ENCODE results near the gene FXYD6. TPM values are rescaled to one million over a fixed set of nuclear protein-coding genes. Genes with fewer than 3 reads are reported as not detected.

FXYD6 gene
- total RNA-seq, 1 experiment from 2014 or later = 32.8 TPM

DNA sequence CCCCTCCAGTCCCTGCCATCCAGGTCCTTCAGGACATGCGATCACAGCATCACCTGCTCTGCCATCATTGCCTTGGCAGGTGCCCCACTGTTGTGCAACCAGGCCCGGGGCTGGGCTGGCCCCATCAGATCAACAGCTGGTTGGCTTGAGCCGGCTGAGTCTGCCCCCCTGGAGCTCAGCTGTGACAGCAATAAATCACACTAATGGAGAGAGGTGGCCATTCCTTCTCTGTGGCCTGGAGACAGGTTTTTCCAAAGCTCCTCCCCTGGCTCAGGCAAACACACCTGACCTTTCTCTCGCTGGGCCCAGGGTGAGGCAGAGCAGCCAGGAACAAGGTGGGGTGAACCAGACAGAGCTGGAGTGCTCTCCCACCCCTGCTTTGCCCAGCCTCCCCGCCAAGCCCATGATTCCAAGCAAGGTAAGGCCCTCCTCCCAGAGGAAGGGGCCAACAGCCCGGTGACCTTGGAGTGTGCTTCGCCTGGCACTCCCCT lies 43.0 kb downstream of the FXYD6 start:
- Histone ChIP-seq H3K4me3 (ENCODE audit: insufficient read depth, low read depth, low read length) (no peak overlapping the region), H3K27me3 (ENCODE audit: control insufficient read depth, insufficient read depth, low read length) (no peaks in the 10 kb centered on the region), H3K36me3 (replicated peaks; ENCODE audit: control insufficient read depth, insufficient read depth, low read length) (no peaks in the 10 kb centered on the region)
- peak; percentile 40 for DNase-seq

DNA sequence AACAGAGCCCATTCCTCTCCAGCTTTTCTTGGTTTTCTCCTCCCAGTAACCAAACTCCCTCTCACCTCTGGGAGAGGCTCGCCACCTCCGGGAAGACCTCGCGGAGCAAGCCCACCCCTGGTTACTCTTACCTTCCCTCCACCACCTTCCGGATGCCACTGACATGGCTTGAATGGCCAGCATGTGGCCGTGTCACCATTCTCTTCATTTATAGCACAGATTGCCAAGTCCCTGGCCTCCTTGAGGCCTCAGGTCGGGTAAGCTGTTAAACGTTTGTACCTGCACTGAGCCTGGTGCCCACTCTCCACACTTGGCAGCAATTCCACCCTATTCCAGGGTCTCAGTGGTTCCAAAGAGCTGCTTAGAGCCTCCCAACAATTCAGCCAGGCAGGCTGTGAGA lies 43.9 kb downstream of the FXYD6 start:
- H3K36me3 ChIP-seq (replicated peaks; ENCODE audit: control insufficient read depth, insufficient read depth, low read length) = no peaks in the 10 kb centered on the region
- DNase-seq = peak; percentile 14
- H3K4me3 ChIP-seq (ENCODE audit: insufficient read depth, low read depth, low read length) = no peak overlapping the region

DNA sequence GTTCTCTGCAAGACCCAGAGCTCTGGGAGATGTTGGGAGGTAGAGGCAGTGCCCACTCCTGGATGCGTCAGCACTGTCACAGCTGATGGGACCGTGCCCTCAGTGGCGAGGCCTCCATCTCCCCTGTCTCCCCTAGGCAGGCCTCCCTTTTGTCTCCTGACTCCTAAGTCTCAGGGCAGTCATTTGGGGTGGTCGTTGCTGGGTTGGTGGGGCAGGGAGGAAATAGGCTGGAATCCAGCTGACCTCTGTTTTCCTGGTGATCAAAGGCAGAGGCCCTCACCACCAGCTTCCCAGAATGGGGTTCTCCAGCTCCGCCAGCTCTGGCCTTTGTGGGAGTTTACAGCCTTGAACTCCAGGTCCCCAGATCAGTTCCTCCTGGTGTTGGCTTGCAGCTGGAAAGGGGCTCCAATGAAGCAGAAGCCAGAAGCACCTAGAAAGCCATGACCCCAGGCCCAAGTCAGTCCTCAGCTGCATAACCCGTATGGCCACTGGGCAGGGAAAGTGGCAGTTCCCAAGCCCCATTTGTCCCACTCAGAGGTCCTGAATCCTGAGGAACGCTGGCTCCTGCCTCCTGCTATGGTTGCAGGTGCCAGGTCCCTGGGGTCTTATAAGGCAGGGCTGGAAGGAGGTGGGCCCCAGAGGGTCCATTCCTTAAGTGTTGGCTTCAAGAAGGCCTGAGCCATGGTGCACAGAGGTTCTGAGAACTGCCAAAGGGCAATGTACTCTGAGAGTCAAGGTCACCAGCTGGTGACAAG lies 44.6 kb downstream of the FXYD6 start:
- peak; percentile 8 for DNase-seq
- Histone ChIP-seq H3K27me3 (ENCODE audit: control insufficient read depth, insufficient read depth, low read length) (no peaks in the 10 kb centered on the region), H3K36me3 (replicated peaks; ENCODE audit: control insufficient read depth, insufficient read depth, low read length) (no peaks in the 10 kb centered on the region), H3K4me3 (ENCODE audit: insufficient read depth, low read depth, low read length) (no peak overlapping the region)

More for the DNA sequence above, 43.9 kb downstream of the FXYD6 start:
- H3K27me3 ChIP-seq (ENCODE audit: control insufficient read depth, insufficient read depth, low read length) = no peaks in the 10 kb centered on the region

DNA sequence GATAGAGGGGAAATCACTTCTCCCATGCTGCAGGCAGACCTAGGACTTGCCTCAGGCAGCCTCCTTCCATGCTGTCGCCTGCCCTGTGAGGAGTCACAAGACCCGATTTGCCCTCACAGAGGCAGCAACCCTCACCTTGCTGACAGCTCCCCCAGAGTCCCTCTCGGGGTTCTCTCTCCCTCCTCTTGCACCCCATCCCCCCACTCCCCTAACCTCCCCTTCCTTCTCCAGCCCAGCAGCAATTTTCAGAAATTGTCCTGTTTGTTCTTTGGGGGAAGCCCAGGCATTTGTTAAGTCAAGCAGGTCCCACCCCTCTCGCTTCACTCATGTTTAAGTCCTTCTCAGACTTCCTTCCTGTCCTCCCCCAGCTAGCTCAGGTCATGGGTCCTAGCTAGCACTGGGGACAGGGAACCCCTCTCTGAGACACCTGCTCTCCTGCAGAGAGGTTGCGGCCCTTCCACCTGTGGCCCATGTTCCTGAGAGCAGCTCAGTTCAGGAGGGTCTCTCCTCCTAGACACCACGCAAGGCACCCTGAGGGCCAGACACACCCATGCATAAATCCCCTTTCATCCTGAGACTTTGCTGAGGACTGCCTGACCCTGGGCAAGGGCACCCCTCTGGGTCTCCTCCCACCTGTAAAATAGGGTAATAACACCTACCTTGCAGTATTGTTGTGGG lies 45.6 kb downstream of the FXYD6 start:
- Histone ChIP-seq H3K27me3 (ENCODE audit: control insufficient read depth, insufficient read depth, low read length) (no peaks in the 10 kb centered on the region), H3K36me3 (replicated peaks; ENCODE audit: control insufficient read depth, insufficient read depth, low read length) (no peaks in the 10 kb centered on the region), H3K4me3 (ENCODE audit: insufficient read depth, low read depth, low read length) (no peak overlapping the region)
- peak; percentile 48 for DNase-seq

DNA sequence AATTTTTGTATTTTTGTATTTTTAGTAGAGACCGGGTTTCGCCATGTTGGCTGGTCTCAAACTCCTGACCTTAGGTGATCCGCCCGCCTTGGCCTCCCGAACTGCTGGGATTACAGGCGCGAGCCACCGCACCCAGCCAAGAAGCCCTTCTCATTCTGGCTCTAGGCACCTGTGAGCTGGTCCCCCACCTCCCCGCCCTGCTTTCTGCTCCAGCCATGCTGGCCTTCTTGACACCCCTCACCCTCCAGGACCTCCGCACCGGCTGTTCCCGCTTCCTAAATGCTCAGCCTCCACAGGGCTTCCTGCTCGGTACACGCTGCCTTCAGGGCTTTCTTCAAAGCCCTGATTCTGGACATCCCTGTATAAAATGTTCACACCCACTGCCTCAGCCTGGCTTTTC lies 46.4 kb downstream of the FXYD6 start:
- no peaks in the 10 kb centered on the region for H3K27me3 ChIP-seq (ENCODE audit: control insufficient read depth, insufficient read depth, low read length)
- no peaks in the 10 kb centered on the region for H3K36me3 ChIP-seq (replicated peaks; ENCODE audit: control insufficient read depth, insufficient read depth, low read length)
- H3K4me3 ChIP-seq (ENCODE audit: insufficient read depth, low read depth, low read length) = no peak overlapping the region
- no peak for DNase-seq

DNA sequence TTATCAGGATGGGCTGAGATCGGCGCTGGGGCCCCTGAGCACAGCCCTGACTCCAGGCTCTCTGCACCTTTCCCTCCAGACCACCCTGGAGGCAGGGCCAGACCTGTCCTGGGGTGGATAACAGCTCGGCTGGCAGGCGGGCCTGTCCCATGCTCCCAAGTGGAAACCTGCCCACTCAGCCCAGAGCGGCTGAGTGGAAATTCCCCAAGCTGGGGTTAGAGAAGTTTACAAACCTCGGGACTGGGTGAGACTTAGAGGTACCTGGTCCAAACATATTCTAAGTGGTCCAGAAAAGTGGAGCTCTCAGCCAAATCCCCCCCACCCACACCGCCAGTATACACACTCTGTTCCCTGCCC lies 47.1 kb downstream of the FXYD6 start:
- no peak overlapping the region for H3K4me3 ChIP-seq (ENCODE audit: insufficient read depth, low read depth, low read length)
- no peaks in the 10 kb centered on the region for H3K27me3 ChIP-seq (ENCODE audit: control insufficient read depth, insufficient read depth, low read length)
- peak; percentile 41 for DNase-seq
- H3K36me3 ChIP-seq (replicated peaks; ENCODE audit: control insufficient read depth, insufficient read depth, low read length) = no peaks in the 10 kb centered on the region

DNA sequence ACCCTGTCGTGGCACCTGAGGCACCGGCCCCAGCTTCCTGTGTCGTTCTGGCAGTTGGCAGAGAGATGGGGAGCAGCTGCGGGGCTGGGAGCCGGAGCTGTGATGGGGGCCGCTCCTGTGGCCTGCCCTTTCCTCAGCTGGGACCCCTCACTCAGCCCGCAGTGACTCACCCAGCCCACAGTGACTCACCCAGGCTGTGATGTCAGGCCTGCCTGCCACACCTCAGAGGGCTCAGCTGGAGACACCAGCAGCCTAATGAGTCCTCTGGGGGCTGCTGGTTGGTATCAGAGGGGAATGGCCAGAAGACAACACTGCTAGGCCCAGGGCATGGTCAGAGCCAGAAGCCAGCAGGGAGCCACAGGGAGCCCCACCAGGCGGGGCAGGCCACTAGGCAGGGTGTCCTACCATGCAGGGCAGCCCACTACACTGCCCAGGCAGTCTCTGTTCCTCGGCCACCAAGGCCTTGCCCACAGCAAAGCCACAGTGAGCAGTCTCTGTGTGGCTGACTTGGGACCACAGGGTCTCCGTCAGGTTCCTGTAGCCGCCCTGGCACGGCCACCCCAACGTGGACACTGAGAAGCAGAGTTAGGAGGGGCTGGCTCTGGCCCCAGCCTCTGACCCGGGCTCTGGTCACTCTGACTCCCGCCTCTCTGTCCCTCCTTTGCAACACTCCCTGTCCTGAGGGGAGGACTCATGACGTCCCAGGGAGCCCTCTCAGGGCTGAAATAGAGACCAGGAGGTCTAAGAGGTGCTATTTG lies 47.7 kb downstream of the FXYD6 start:
- no peaks in the 10 kb centered on the region for H3K36me3 ChIP-seq (replicated peaks; ENCODE audit: control insufficient read depth, insufficient read depth, low read length)
- peak; percentile 58 for DNase-seq
- no peak overlapping the region for H3K4me3 ChIP-seq (ENCODE audit: insufficient read depth, low read depth, low read length)
- no peaks in the 10 kb centered on the region for H3K27me3 ChIP-seq (ENCODE audit: control insufficient read depth, insufficient read depth, low read length)

DNA sequence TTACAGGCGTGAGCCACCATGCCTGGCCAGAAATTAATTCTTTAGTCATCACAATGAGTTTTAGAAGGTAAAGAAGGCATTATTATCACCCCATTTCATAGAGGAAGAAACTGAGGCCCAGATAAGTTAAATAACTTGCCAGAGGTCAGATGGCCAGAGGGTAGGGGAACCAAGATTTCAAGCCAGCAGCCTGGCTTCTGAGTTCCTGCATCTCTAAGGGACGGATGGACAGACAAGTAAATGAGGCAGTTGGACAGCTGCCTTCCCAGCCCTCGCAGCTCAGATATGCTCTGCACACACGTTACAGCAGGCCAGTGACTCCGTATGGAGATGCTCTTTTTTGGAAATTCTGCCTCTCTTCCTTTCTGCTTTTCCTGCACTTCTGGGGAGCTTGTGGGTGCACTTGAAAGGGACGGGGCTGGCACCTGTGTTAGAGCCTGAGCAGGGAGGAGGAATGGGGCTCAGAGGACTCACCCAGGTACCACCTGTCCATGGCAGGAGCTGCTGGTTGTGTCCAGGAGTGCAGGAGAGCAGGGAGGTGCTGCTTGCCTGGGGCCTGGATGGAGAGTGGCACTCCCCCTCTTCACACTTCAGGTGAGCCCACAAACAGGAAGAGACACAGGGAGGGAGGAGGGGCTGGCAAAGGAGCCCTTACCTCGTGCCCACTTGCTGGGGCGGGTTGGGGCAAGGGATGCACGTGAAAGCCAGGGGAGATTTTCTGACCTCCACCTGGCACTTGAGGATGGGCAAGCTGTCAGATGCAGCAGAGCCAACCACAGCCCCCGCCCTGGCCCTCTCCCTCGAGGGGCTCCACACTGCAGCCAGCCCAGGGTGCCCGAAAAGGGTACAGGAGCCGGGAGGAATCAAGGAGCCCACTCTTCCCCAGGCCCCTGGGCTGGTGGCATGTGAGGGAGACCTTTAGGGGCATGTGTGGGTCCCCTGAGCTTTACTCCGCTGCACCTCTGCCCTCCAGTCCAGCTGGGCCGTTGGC lies 48.6 kb downstream of the FXYD6 start:
- Histone ChIP-seq H3K27me3 (ENCODE audit: control insufficient read depth, insufficient read depth, low read length) (no peaks in the 10 kb centered on the region), H3K4me3 (ENCODE audit: insufficient read depth, low read depth, low read length) (no peak overlapping the region), H3K36me3 (replicated peaks; ENCODE audit: control insufficient read depth, insufficient read depth, low read length) (no peaks in the 10 kb centered on the region)
- peak; percentile 42 for DNase-seq

DNA sequence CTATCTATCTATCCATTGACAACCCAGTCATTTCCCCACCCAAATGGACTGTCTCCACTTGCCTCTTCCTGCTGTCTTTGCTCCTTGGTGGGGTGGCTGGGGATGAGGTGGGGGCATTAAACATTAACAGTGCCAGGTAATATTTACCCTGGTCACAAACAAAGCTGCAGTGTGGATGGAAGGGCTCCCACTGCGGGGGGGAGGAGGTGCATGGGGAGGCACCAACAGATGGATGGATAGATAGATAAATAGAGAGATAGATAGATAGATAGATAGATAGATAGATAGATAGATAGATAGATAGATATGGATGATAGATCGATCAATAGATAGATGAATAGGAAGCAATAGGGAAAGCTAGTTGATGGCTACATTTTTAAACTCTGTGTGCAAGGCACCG lies 49.6 kb downstream of the FXYD6 start:
- no peak for DNase-seq
- Histone ChIP-seq H3K36me3 (replicated peaks; ENCODE audit: control insufficient read depth, insufficient read depth, low read length) (no peaks in the 10 kb centered on the region), H3K27me3 (ENCODE audit: control insufficient read depth, insufficient read depth, low read length) (no peaks in the 10 kb centered on the region; the same call in 1 of the 2 replicates), H3K4me3 (ENCODE audit: insufficient read depth, low read depth, low read length) (no peak overlapping the region)

DNA sequence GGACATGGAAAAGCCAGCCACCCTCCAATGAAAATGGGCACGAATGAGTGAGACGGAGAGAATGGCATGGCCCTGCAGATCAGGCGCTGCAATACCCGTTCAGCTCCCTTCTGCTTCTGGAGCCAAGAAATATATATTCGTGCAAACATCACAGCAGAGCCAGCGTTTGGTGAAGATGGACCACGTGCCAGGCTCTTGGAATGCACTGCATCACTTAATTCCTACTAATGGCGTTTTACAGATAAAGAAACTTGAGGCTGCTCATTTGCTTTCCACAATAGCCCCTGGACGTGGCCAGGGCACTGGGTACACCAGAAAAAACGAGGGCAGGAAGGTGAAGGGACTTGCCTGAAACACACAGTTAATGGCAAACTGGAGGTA lies 50.3 kb downstream of the FXYD6 start:
- DNase-seq = no peak
- no peaks in the 10 kb centered on the region for H3K36me3 ChIP-seq (replicated peaks; ENCODE audit: control insufficient read depth, insufficient read depth, low read length)
- H3K4me3 ChIP-seq (ENCODE audit: insufficient read depth, low read depth, low read length) = no peak overlapping the region
- no peaks in the 10 kb centered on the region; the same call in 1 of the 2 replicates for H3K27me3 ChIP-seq (ENCODE audit: control insufficient read depth, insufficient read depth, low read length)

DNA sequence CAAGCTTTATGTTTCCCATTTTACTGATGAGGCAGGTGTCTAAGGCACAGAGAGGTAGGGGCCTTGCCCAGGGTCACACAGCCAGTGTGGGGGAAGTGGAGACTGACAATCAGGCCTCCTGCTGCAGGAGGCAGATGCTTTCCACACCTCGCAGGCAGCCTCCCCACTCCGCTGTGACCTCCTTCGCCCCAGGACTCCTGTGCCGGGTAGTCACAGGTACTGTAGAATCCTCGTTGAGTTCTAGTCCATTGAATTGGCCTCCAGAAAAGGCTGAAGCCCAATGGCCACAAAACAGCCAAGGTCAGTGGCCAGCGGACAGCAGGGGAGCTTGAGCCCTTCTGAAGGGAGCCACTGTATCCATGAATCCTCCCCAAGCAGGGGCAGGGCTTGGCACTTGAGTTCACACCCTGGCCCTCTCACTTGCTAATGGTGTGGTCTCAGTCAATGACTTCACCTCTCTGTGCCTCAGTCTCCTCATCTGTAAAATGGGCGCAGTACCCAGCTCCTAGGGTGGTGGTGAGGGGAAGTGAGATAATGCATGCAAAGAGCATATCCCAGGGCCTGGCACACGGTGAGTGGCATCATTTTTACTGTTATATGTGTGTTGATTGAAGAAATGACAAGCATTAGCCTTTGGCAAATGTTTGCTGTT lies 50.8 kb downstream of the FXYD6 start:
- Histone ChIP-seq H3K27me3 (ENCODE audit: control insufficient read depth, insufficient read depth, low read length) (no peaks in the 10 kb centered on the region; the same call in 1 of the 2 replicates), H3K4me3 (ENCODE audit: insufficient read depth, low read depth, low read length) (no peak overlapping the region), H3K36me3 (replicated peaks; ENCODE audit: control insufficient read depth, insufficient read depth, low read length) (no peaks in the 10 kb centered on the region)
- peak; percentile 14 for DNase-seq

DNA sequence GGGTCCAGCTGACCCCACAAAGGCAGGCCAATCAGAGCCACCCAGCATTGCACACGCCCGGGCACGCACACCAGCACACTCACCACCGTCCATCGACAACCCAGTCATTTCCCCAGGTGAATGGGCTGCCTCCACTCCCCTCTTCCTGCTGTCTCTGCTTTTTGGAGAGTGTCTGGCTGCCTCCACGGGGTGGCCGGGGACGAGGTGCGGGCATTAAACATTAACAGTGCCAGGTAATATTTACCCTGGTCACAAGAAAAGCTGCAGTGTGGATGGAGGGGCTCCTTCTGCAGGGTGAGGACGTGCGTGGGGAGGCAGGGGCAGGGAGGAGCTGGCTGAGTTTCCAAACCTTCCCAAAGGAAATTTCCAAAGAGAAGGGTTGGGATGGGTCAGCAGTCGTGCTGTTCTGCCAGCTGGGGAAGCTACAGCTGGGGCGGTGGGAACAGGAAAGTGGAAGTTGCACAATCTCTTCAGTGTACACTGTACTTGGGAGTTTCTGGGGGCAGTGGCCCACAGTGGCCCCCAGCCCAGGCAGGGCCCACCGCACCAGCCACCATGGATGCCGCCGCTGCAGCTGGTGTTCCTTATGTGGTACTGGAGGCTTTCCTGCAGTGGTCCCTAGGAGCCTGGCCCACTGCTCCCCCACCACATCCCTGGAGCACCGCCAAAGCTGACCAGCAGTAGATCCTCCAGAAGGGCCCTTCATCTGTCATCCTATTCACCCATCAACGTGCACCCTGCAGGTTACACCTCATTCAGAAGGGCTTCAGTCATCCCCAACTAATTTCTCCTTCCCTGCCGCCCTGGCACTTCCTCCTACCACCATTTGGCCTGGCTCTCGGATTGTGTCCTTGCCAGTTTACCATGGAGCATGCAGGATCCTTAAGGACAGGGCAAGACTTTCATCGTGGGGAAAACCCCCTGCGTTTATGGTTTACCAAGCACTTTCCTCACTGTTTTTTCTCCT lies 51.6 kb downstream of the FXYD6 start, which contains the start of gene FXYD2:
TSS of gene FXYD2 (minus strand) at position 174 of the 967 bp plus-strand sequence. CDS start at position 108, 66 bp downstream.
- peak; percentile 45 for DNase-seq
- Histone ChIP-seq H3K4me3 (ENCODE audit: insufficient read depth, low read depth, low read length) (no peak within 1 kb of the TSS), H3K27me3 (ENCODE audit: control insufficient read depth, insufficient read depth, low read length) (no peaks in the 10 kb centered on the region; the same call in 1 of the 2 replicates), H3K36me3 (replicated peaks; ENCODE audit: control insufficient read depth, insufficient read depth, low read length) (no peaks in the 10 kb centered on the region)

All from H7 (cell line).